HEK293T (cell line): ENCODE measurements around the gene GNAL.
A peak's percentile ranks its signal among the peaks of the same experiment; 100 is the strongest.

ENCODE experiments used
- CTCF ChIA-PET: fragments of 350-600 bp; formaldehyde crosslinking; extraction: SDS; loops from one replicate; lab custom pipeline; 2021; ENCODE audit warnings: antibody characterized with exemption, inconsistent platforms; lab: Yijun Ruan, JAX
- POLR2A ChIA-PET: fragments of 350-600 bp; formaldehyde crosslinking; extraction: SDS; loops from one replicate; lab custom pipeline; 2020; ENCODE audit warnings: antibody characterized with exemption, inconsistent platforms; lab: Yijun Ruan, JAX
- DNase-seq: peaks from one replicate; pipeline ENCODE4 v3.0.0; 2012; ENCODE audit warnings: mixed read lengths; ENCODE audit errors: extremely low spot score
- ARNT ChIP-seq: fragments of 450-650 bp; IDR thresholded peaks from 2 replicates; pipeline ENCODE4 v1.6.1; 2017; ENCODE audit warnings: mild to moderate bottlenecking
- BHLHE40 ChIP-seq: fragments of 450-650 bp; IDR thresholded peaks from 2 replicates; pipeline ENCODE4 v1.6.1; 2016; ENCODE audit warnings: mild to moderate bottlenecking, moderate library complexity, borderline replicate concordance
- CTBP1 ChIP-seq: fragments of 450-650 bp; IDR thresholded peaks from 2 replicates; pipeline ENCODE4 v1.6.1; 2016; ENCODE audit warnings: borderline replicate concordance
- ELF4 ChIP-seq: fragments of 450-650 bp; IDR thresholded peaks from 2 replicates; pipeline ENCODE4 v1.6.1; 2017; ENCODE audit warnings: antibody characterized with exemption
- FOXA1 ChIP-seq: fragments of 450-650 bp; IDR thresholded peaks from 2 replicates; pipeline ENCODE4 v1.6.1; 2016; ENCODE audit warnings: mild to moderate bottlenecking
- FOXK2 ChIP-seq: fragments of 450-650 bp; IDR thresholded peaks from 2 replicates; pipeline ENCODE4 v1.6.1; 2016; ENCODE audit warnings: mild to moderate bottlenecking
- FOXM1 ChIP-seq: fragments of 450-650 bp; IDR thresholded peaks from 2 replicates; pipeline ENCODE4 v1.6.1; 2017; ENCODE audit warnings: mild to moderate bottlenecking, borderline replicate concordance
- HDGF ChIP-seq: fragments of 450-650 bp; IDR thresholded peaks from 2 replicates; pipeline ENCODE4 v1.6.1; 2017; ENCODE audit warnings: antibody characterized with exemption, borderline replicate concordance
- L3MBTL2 ChIP-seq: fragments of 450-650 bp; conservative IDR thresholded peaks from 2 replicates; pipeline ENCODE4 v1.6.1; 2016; ENCODE audit warnings: mild to moderate bottlenecking
- LEF1 ChIP-seq: fragments of 450-650 bp; IDR thresholded peaks from 2 replicates; pipeline ENCODE4 v1.6.1; 2017; ENCODE audit warnings: mild to moderate bottlenecking, borderline replicate concordance
- NFRKB ChIP-seq: fragments of 450-650 bp; IDR thresholded peaks from 2 replicates; pipeline ENCODE4 v1.6.1; 2016; ENCODE audit warnings: mild to moderate bottlenecking, moderate library complexity
- PKNOX1 ChIP-seq: fragments of 450-650 bp; IDR thresholded peaks from 2 replicates; pipeline ENCODE4 v1.6.1; 2016
- SP1 ChIP-seq: fragments of 450-650 bp; IDR thresholded peaks from 2 replicates; pipeline ENCODE4 v1.6.1; 2017
- SUZ12 ChIP-seq: fragments of 450-650 bp; IDR thresholded peaks from 2 replicates; pipeline ENCODE4 v1.6.1; 2016; ENCODE audit warnings: mild to moderate bottlenecking
- TARDBP ChIP-seq: fragments of 450-650 bp; IDR thresholded peaks from 2 replicates; pipeline ENCODE4 v1.6.1; 2016
- ZNF384 ChIP-seq: fragments of 450-650 bp; IDR thresholded peaks from 2 replicates; pipeline ENCODE4 v1.6.1; 2016

The GNAL gene

GRCh38 chr18:11871501-11871900, 182.4 kb downstream of the GNAL start:
- ChIA-PET CTCF (interaction anchor here (0.6 kb wide), 1 partner anchor 168 kb away, joined by 3 read pairs; no protein-coding TSS in a partner anchor), POLR2A (interaction anchor here (0.6 kb wide), 1 partner anchor 21 kb away, joined by 3 read pairs; no protein-coding TSS in a partner anchor)
- no peak for DNase-seq

GRCh38 chr18:11872479-11873136, 183.5 kb downstream of the GNAL start:
- CTCF ChIA-PET, result no interaction called here
- TF ChIP-seq BHLHE40 (no peak), ARNT (no peak), PKNOX1 (no peak), LEF1 (no peak)
- peak; percentile 31 for DNase-seq
- POLR2A ChIA-PET, result no interaction called here

More at GRCh38 chr18:11871501-11871900, 182.4 kb downstream of the GNAL start:
- TF ChIP-seq ZNF384 (no peak), LEF1 (no peak), FOXM1 (no peak), ELF4 (no peak), FOXK2 (no peak), SP1 (no peak), CTBP1 (no peak), L3MBTL2 (no peak), ARNT (no peak), HDGF (no peak), SUZ12 (no peak), FOXA1 (no peak), PKNOX1 (no peak)

- ChIA-PET POLR2A (no interaction called here), CTCF (no interaction called here)
- TF ChIP-seq ELF4 (no peak), L3MBTL2 (no peak), ARNT (no peak), FOXA1 (no peak), FOXK2 (no peak), PKNOX1 (no peak), SP1 (no peak), TARDBP (no peak), NFRKB (no peak), LEF1 (no peak), HDGF (no peak), FOXM1 (no peak), ZNF384 (no peak), BHLHE40 (no peak), CTBP1 (no peak), SUZ12 (no peak)
- DNase-seq, result no peak
These were observed 184.7 kb downstream of the GNAL start for GRCh38 chr18:11873670-11874340.

GRCh38 chr18:11874676-11875075, 185.6 kb downstream of the GNAL start:
- POLR2A ChIA-PET, result no interaction called here
- CTCF ChIA-PET, result no interaction called here
- no peak for DNase-seq
- TF ChIP-seq ZNF384 (no peak), FOXM1 (no peak), HDGF (no peak), ARNT (no peak)

- POLR2A ChIA-PET, result no interaction called here
- DNase-seq, result no peak
- no peak for TF ChIP-seq L3MBTL2
- no peak for TF ChIP-seq NFRKB
- no peak for TF ChIP-seq FOXA1
- TF ChIP-seq FOXK2, result no peak
- no peak for TF ChIP-seq SP1
- no peak for TF ChIP-seq TARDBP
- no peak for TF ChIP-seq FOXM1
- no peak for TF ChIP-seq ZNF384
- no peak for TF ChIP-seq BHLHE40
- no peak for TF ChIP-seq PKNOX1
- no peak for TF ChIP-seq CTBP1
- no peak for TF ChIP-seq HDGF
- no peak for TF ChIP-seq ELF4
- TF ChIP-seq SUZ12, result no peak
- no peak for TF ChIP-seq ARNT
- TF ChIP-seq LEF1, result no peak
- CTCF ChIA-PET, result no interaction called here
These were observed 188.6 kb downstream of the GNAL start for GRCh38 chr18:11877497-11878135.
